ENCODE data around the gene FGG.

DNA sequence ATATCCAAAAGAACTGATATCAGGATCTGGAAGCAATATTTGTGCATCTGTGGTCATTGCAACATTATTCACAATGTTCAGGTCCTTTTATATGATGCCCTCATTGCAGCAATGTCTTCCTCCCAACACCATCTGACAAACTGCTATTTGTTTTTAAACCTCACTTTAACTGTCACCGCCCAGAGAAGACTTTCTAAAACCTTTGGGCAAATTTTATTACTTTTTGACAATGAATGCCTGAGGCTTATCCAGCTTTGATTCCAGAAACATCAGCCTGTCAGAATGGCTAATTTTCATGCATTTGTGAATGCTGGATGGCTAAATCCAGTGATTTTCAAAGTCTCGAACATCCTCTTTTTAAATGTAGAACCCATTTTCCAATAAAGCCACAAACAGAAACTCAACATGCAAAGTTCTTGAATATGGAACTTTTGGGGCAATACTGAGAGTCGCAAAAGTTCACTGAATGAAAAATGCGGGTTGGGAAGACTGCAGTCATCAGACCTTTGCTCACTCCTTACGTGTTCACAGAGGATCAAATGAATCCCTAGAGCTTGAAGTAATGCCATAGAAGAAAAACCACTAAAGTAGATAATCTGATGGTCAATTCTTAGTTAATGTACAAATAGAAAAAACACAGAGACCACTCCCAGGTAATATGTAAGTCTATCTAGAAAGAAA lies 39.1 kb downstream of the FGG start:
- TF ChIP-seq, protein P1, sequence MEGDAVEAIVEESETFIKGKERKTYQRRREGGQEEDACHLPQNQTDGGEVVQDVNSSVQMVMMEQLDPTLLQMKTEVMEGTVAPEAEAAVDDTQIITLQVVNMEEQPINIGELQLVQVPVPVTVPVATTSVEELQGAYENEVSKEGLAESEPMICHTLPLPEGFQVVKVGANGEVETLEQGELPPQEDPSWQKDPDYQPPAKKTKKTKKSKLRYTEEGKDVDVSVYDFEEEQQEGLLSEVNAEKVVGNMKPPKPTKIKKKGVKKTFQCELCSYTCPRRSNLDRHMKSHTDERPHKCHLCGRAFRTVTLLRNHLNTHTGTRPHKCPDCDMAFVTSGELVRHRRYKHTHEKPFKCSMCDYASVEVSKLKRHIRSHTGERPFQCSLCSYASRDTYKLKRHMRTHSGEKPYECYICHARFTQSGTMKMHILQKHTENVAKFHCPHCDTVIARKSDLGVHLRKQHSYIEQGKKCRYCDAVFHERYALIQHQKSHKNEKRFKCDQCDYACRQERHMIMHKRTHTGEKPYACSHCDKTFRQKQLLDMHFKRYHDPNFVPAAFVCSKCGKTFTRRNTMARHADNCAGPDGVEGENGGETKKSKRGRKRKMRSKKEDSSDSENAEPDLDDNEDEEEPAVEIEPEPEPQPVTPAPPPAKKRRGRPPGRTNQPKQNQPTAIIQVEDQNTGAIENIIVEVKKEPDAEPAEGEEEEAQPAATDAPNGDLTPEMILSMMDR (conservative IDR thresholded peaks at IDR 0.05; ENCODE audit: low read length), result no peak
- TF ChIP-seq EZH2phosphoT487 (IDR thresholded peaks at IDR 0.05; ENCODE audit: borderline replicate concordance, low read depth, low read length), result no peak

All from OCI-LY7 (cell line).